Glutamatergic neuron (in vitro differentiated cells): ENCODE measurements around the gene EFS. TPM values are rescaled to one million over a fixed set of nuclear protein-coding genes. Genes with fewer than 3 reads are reported as not detected.

Experiments used
- DNase-seq: peaks from one replicate; pipeline ENCODE4 v3.0.0; 2022
- H3K27ac Mint-ChIP-seq: one replicate; pipeline ENCODE4 v1.8.0; 2020; ENCODE audit warnings: mild to moderate bottlenecking, mixed read lengths, inconsistent platforms; ENCODE audit not compliant: unreplicated experiment
- H3K27me3 Mint-ChIP-seq: one replicate; pipeline ENCODE4 v1.8.0; 2020; ENCODE audit warnings: mild to moderate bottlenecking, moderate library complexity, mixed read lengths, inconsistent platforms; ENCODE audit not compliant: unreplicated experiment
- H3K36me3 Mint-ChIP-seq: one replicate; pipeline ENCODE4 v1.8.0; 2020; ENCODE audit warnings: mild to moderate bottlenecking, mixed read lengths, inconsistent platforms; ENCODE audit not compliant: unreplicated experiment
- H3K4me1 Mint-ChIP-seq: one replicate; pipeline ENCODE4 v1.8.0; 2020; ENCODE audit warnings: mild to moderate bottlenecking, low read depth, mixed read lengths, inconsistent platforms; ENCODE audit not compliant: unreplicated experiment
- H3K4me3 Mint-ChIP-seq: one replicate; pipeline ENCODE4 v1.8.0; 2020; ENCODE audit warnings: mild to moderate bottlenecking, mixed read lengths, inconsistent platforms; ENCODE audit not compliant: unreplicated experiment
- H3K9me3 Mint-ChIP-seq: one replicate; pipeline ENCODE4 v1.8.0; 2020; ENCODE audit warnings: mild to moderate bottlenecking, moderate library complexity, mixed read lengths, inconsistent platforms; ENCODE audit not compliant: unreplicated experiment
- total RNA-seq: library from RNA; stranded (reverse); fragmentation: NEBNext Ultra II Directional; extraction: Animal tissue kit (Norgen Biotek cat#: 25700); gene quantifications from one replicate; pipeline ENCODE4 v1.2.1, GENCODE V29; 2021; ENCODE audit not compliant: unreplicated experiment
- TF ChIP-seq, protein P1 (sequence below): fragments of 200-600 bp; sonication (generic); IDR thresholded peaks from one replicate; pipeline ENCODE4 v1.5.0; 2021; ENCODE audit not compliant: partially characterized antibody, unreplicated experiment

Gene EFS
- total RNA-seq, 1 donor from 2014 or later, result 90.4 TPM

- Mint-ChIP-seq H3K4me1 (no peaks in the 10 kb centered on the region), H3K9me3 (peaks cover 7% of the 10 kb centered on the region), H3K36me3 (no peaks in the 10 kb centered on the region), H3K27me3 (peaks cover 9% of the 10 kb centered on the region), H3K4me3 (no peak overlapping the region), H3K27ac (no peak overlapping the region)
- TF ChIP-seq, protein P1, sequence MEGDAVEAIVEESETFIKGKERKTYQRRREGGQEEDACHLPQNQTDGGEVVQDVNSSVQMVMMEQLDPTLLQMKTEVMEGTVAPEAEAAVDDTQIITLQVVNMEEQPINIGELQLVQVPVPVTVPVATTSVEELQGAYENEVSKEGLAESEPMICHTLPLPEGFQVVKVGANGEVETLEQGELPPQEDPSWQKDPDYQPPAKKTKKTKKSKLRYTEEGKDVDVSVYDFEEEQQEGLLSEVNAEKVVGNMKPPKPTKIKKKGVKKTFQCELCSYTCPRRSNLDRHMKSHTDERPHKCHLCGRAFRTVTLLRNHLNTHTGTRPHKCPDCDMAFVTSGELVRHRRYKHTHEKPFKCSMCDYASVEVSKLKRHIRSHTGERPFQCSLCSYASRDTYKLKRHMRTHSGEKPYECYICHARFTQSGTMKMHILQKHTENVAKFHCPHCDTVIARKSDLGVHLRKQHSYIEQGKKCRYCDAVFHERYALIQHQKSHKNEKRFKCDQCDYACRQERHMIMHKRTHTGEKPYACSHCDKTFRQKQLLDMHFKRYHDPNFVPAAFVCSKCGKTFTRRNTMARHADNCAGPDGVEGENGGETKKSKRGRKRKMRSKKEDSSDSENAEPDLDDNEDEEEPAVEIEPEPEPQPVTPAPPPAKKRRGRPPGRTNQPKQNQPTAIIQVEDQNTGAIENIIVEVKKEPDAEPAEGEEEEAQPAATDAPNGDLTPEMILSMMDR, result no peak
- DNase-seq, result no peak
Measured at GRCh38 chr14:23399591-23399990, 34.6 kb upstream of the EFS start.

- Mint-ChIP-seq H3K9me3 (peaks cover 8% of the 10 kb centered on the region), H3K27me3 (peaks cover 9% of the 10 kb centered on the region), H3K4me1 (no peaks in the 10 kb centered on the region), H3K27ac (no peak overlapping the region), H3K4me3 (no peak overlapping the region), H3K36me3 (no peaks in the 10 kb centered on the region)
- DNase-seq, result no peak
- TF ChIP-seq, protein P1, result no peak
Measured at GRCh38 chr14:23399136-23399535, 34.2 kb upstream of the EFS start.

GRCh38 chr14:23398348-23398747, 33.4 kb upstream of the EFS start:
- no peak for DNase-seq
- H3K4me3 Mint-ChIP-seq, result no peak overlapping the region

DNA sequence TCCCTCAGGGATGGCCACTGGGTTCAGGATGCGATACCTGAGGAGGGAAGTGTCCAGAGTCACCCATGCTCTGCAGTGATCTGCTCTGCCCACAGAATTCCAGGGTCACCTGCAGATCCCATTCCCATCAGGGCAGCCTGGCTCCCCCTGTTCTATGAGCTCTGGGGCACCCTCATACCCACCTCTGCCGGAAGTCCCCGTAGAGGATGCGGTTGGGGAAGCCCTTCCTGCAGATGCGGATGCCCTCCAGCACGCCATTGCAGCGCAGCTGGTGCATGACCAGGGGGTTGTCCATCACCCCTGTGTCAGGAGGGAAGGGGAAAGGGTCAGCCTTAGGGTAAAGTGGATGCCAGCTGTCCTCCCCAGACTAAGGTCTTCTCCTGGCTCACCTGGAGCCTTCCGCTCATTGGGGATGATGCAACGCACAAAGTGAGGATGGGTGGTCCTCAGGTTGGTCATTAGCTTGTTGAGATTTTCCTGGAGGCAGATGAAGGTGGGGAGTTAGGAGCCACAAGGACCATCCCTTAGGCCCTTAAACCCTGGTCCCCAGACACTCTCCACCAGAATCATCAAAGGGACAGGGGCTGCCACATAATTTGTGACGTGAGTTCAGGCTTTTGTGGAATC, 31.9 kb upstream of the EFS start:
- no peak for DNase-seq
- H3K9me3 Mint-ChIP-seq, result peaks cover 4% of the 10 kb centered on the region
- TF ChIP-seq, protein P1, result no peak
- no peaks in the 10 kb centered on the region for H3K36me3 Mint-ChIP-seq
- H3K4me3 Mint-ChIP-seq, result no peak overlapping the region
- H3K4me1 Mint-ChIP-seq, result no peaks in the 10 kb centered on the region
- H3K27ac Mint-ChIP-seq, result no peak overlapping the region
- peaks cover 7% of the 10 kb centered on the region for H3K27me3 Mint-ChIP-seq

More at GRCh38 chr14:23398348-23398747, 33.4 kb upstream of the EFS start:
- H3K27ac Mint-ChIP-seq, result no peak overlapping the region
- TF ChIP-seq, protein P1, result no peak
- peaks cover 9% of the 10 kb centered on the region for H3K27me3 Mint-ChIP-seq
- H3K36me3 Mint-ChIP-seq, result no peaks in the 10 kb centered on the region
- peaks cover 4% of the 10 kb centered on the region for H3K9me3 Mint-ChIP-seq
- H3K4me1 Mint-ChIP-seq, result no peaks in the 10 kb centered on the region

DNA sequence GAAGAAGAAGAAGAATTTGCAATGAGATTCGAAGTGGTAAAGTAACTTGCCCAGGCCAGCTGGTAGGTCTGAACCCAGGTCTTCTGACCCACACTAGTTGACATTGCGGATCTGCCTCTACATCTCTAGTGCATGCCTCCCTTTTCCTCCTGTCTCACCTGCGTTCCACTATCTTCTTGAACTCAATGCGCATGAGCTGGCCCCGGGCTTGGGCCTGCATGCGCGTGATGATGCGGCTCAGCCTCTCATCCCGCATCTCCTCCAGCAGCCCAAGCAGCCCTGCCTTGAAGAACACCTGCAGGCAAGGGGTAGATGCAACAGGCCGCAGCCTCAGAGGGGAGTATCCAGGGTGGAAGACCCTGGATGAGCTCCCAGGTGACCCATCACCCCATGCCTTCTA, 31.2 kb upstream of the EFS start:
- H3K9me3 Mint-ChIP-seq, result peaks cover 2% of the 10 kb centered on the region
- no peaks in the 10 kb centered on the region for H3K36me3 Mint-ChIP-seq
- no peak for DNase-seq
- TF ChIP-seq, protein P1, result no peak
- no peak overlapping the region for H3K4me3 Mint-ChIP-seq
- H3K4me1 Mint-ChIP-seq, result no peaks in the 10 kb centered on the region
- H3K27ac Mint-ChIP-seq, result no peak overlapping the region
- peaks cover 4% of the 10 kb centered on the region for H3K27me3 Mint-ChIP-seq
